AG04450 (cell line): ENCODE data around the gene ZAR1L. TPM values are rescaled to one million over a fixed set of nuclear protein-coding genes. Genes with fewer than 3 reads are reported as not detected.

Source experiments
- CTCF ChIA-PET: fragments of 300-600, 350-600 bp; formaldehyde crosslinking; extraction: SDS; loops from one replicate; lab custom pipeline; 2022; ENCODE audit warnings: antibody characterized with exemption, inconsistent platforms; lab: Charles Lee
- POLR2A ChIA-PET: fragments of 350-600 bp; formaldehyde crosslinking; extraction: SDS; loops from one replicate; lab custom pipeline; 2021; ENCODE audit warnings: antibody characterized with exemption, inconsistent platforms; lab: Yijun Ruan, JAX
- DNase-seq: peaks from one replicate; pipeline ENCODE4 v3.0.0-alpha.2; 2011; ENCODE audit warnings: low read depth, low spot score
- H3K27ac ChIP-seq: one replicate; pipeline ENCODE4 v1.5.1; 2012; ENCODE audit warnings: low read depth, low read length, control low read depth
- H3K27me3 ChIP-seq: one replicate; pipeline ENCODE4 v1.6.0; 2012; ENCODE audit warnings: low read length; ENCODE audit not compliant: control insufficient read depth, insufficient read depth
- H3K4me3 ChIP-seq: 2 replicates; pipeline ENCODE4 v1.5.1; 2011; ENCODE audit warnings: mild to moderate bottlenecking, low read depth, low read length, control low read depth
- H3K9me3 ChIP-seq: 2 replicates; pipeline ENCODE4 v1.5.1; 2012; ENCODE audit warnings: low read length; ENCODE audit not compliant: control insufficient read depth, insufficient read depth
- CTCF ChIP-seq: IDR thresholded peaks from 2 replicates; pipeline ENCODE4 v1.5.1; 2011; ENCODE audit warnings: low read depth, low read length, control low read depth, inconsistent platforms
- polyA plus RNA-seq: library from polyadenylated mRNA; depleted of rRNA; stranded (reverse); fragments of >200 nt; gene quantifications from 2 replicates; pipeline ENCODE4 v1.2.3, GENCODE V29; 2011

The ZAR1L gene
- polyA plus RNA-seq, 1 experiment, result not detected

GRCh38 chr13:32261567-32261966 is 53.6 kb downstream of the ZAR1L start:
- ChIA-PET POLR2A (interaction anchor here (1.0 kb wide), 1 partner anchor 36 kb away, joined by 3 read pairs; no protein-coding TSS in a partner anchor), CTCF (interaction anchor here (0.9 to 1.0 kb wide), 3 partner anchors 15 to 352 kb away, joined by 3 to 5 read pairs (median 3); no protein-coding TSS in a partner anchor)
- DNase-seq, result peak; percentile 50
- no peaks in the 10 kb centered on the region for H3K9me3 ChIP-seq
- no peaks in the 10 kb centered on the region for H3K27me3 ChIP-seq
- H3K27ac ChIP-seq, result peak overlapping the region; percentile 42
- no peak overlapping the region for H3K4me3 ChIP-seq
- TF ChIP-seq CTCF, result no peak

GRCh38 chr13:32259116-32259515 is 56.0 kb downstream of the ZAR1L start:
- TF ChIP-seq CTCF, result no peak
- H3K9me3 ChIP-seq, result no peaks in the 10 kb centered on the region
- ChIA-PET POLR2A (no interaction called here), CTCF (interaction anchor here (2.0 kb wide), 1 partner anchor 349 kb away, joined by 5 read pairs; no protein-coding TSS in a partner anchor)
- no peak overlapping the region for H3K27ac ChIP-seq
- no peaks in the 10 kb centered on the region for H3K27me3 ChIP-seq
- no peak overlapping the region for H3K4me3 ChIP-seq
- no peak for DNase-seq

GRCh38 chr13:32257649-32258048 is 57.5 kb downstream of the ZAR1L start:
- DNase-seq, result no peak
- ChIA-PET CTCF (interaction anchor here (1.2 kb wide), 1 partner anchor 12 kb away, joined by 5 read pairs; no protein-coding TSS in a partner anchor), POLR2A (no interaction called here)
- H3K27me3 ChIP-seq, result no peaks in the 10 kb centered on the region
- no peak overlapping the region for H3K4me3 ChIP-seq
- no peak overlapping the region for H3K27ac ChIP-seq
- no peak for TF ChIP-seq CTCF
- H3K9me3 ChIP-seq, result no peaks in the 10 kb centered on the region

GRCh38 chr13:32256243-32256642 is 58.9 kb downstream of the ZAR1L start:
- no peak overlapping the region for H3K4me3 ChIP-seq
- ChIA-PET CTCF (interaction anchor here (0.6 to 2.6 kb wide), 3 partner anchors 10 to 262 kb away, joined by 4 to 20 read pairs (median 9); no protein-coding TSS in a partner anchor), POLR2A (no interaction called here)
- no peak for DNase-seq
- no peak for TF ChIP-seq CTCF
- H3K27ac ChIP-seq, result peak overlapping the region; percentile 25
- no peaks in the 10 kb centered on the region for H3K9me3 ChIP-seq
- H3K27me3 ChIP-seq, result no peaks in the 10 kb centered on the region

- no peak overlapping the region for H3K4me3 ChIP-seq
- H3K27ac ChIP-seq, result no peak overlapping the region
- TF ChIP-seq CTCF, result no peak
- POLR2A ChIA-PET, result no interaction called here
- H3K9me3 ChIP-seq, result no peaks in the 10 kb centered on the region
- DNase-seq, result no peak
- H3K27me3 ChIP-seq, result no peaks in the 10 kb centered on the region
- CTCF ChIA-PET, result interaction anchor here (0.6 to 2.6 kb wide), 5 partner anchors 9 to 346 kb away, joined by 3 to 20 read pairs (median 5); no protein-coding TSS in a partner anchor
These were observed 59.4 kb downstream of the ZAR1L start for GRCh38 chr13:32255724-32256109.
